Measurements from ENCODE around the gene ZNF471. TPM values are rescaled to one million over a fixed set of nuclear protein-coding genes. Genes with fewer than 3 reads are reported as not detected.

Gene ZNF471
- total and polyA plus RNA-seq, 11 donors, result 2.3 to 7.9 (median 4.1) TPM

DNA sequence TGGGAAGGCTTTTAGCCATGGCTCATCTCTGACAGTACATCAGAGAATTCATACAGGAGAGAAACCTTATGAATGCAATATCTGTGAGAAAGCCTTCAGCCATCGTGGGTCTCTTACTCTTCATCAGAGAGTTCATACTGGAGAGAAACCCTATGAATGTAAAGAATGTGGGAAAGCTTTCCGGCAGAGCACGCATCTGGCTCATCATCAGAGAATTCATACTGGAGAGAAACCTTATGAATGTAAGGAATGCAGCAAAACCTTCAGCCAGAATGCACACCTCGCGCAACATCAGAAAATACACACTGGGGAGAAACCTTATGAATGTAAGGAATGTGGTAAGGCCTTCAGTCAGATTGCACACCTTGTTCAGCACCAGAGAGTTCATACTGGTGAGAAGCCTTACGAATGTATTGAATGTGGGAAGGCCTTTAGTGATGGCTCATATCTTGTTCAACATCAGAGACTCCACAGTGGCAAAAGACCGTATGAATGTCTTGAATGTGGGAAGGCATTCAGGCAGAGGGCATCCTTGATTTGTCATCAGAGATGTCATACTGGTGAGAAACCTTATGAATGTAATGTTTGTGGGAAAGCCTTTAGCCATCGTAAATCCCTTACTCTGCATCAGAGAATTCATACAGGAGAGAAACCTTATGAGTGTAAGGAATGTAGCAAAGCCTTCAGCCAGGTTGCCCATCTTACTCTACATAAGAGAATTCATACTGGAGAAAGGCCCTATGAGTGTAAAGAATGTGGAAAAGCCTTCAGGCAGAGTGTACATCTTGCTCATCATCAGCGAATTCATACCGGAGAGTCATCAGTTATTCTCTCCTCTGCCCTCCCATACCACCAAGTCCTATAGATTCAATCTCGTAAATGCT lies 70.3 kb downstream of the ZNF471 start:
- Histone ChIP-seq H3K4me1 (no peaks in the 10 kb centered on the region), H3K9me3 (peaks cover 15 to 100% (median 99%) of the 10 kb centered on the region in 12 donors), H3K4me3 (no peak overlapping the region), H3K27ac (no peak overlapping the region), H3K36me3 (peaks cover 20 to 95% (median 42%) of the 10 kb centered on the region in 9 donors), H3K27me3 (no peaks in the 10 kb centered on the region)
- ATAC-seq (no peak), DNase-seq (no peak)
- intact Hi-C loops (cut with DNase I), result no loop called here
- WGBS, 4 donors, result 97 to 98% (median 98%) methylated on average over 11 of the region's 11 CpGs
- TF ChIP-seq, protein P1, sequence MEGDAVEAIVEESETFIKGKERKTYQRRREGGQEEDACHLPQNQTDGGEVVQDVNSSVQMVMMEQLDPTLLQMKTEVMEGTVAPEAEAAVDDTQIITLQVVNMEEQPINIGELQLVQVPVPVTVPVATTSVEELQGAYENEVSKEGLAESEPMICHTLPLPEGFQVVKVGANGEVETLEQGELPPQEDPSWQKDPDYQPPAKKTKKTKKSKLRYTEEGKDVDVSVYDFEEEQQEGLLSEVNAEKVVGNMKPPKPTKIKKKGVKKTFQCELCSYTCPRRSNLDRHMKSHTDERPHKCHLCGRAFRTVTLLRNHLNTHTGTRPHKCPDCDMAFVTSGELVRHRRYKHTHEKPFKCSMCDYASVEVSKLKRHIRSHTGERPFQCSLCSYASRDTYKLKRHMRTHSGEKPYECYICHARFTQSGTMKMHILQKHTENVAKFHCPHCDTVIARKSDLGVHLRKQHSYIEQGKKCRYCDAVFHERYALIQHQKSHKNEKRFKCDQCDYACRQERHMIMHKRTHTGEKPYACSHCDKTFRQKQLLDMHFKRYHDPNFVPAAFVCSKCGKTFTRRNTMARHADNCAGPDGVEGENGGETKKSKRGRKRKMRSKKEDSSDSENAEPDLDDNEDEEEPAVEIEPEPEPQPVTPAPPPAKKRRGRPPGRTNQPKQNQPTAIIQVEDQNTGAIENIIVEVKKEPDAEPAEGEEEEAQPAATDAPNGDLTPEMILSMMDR (IDR thresholded peaks at IDR 0.05), result no peak
- TF ChIP-seq POLR2A (IDR thresholded peaks at IDR 0.05), result no peak

Other genes starting within 250 kb of the ZNF471 start
- gene EDDM13, start 235.1 kb upstream of the ZNF471 start, total RNA-seq, result not detected
- under 1 TPM in 1 of 2 donors, not detected in 1; 0.42 TPM for gene EDDM13, start 235.1 kb upstream of the ZNF471 start, polyA plus RNA-seq
- gene ZSCAN5A, start 193.0 kb upstream of the ZNF471 start, total RNA-seq, result 10 to 100 TPM in 7 of 9 donors, 1 to 10 TPM in 2; 3.3 to 26.6 (median 18.1) TPM
- 10 to 100 TPM; 15.5 to 17.6 TPM for gene ZSCAN5A, start 193.0 kb upstream of the ZNF471 start, polyA plus RNA-seq
- gene ZNF582, start 114.3 kb upstream of the ZNF471 start, total RNA-seq, result 1 to 10 TPM; 3.5 to 6.2 (median 4.7) TPM
- 1 to 10 TPM; 6.3 to 7.2 TPM for gene ZNF582, start 114.3 kb upstream of the ZNF471 start, polyA plus RNA-seq
- 1 to 10 TPM; 4.1 to 7.9 (median 5.4) TPM for gene ZNF583, start 103.5 kb upstream of the ZNF471 start, total RNA-seq
- gene ZNF583, start 103.5 kb upstream of the ZNF471 start, polyA plus RNA-seq, result 1 to 10 TPM; 3.3 to 4.9 TPM
- gene ZNF667, start 30.5 kb upstream of the ZNF471 start, total RNA-seq, result 1 to 10 TPM; 1.9 to 7.7 (median 4.7) TPM
- gene ZNF667, start 30.5 kb upstream of the ZNF471 start, polyA plus RNA-seq, result 1 to 10 TPM; 2.2 to 4.3 TPM
- gene ZFP28, start 31.1 kb downstream of the ZNF471 start, total RNA-seq, result 1 to 10 TPM; 4.1 to 7.5 (median 5.4) TPM
- gene ZFP28, start 31.1 kb downstream of the ZNF471 start, polyA plus RNA-seq, result 1 to 10 TPM; 3.8 to 8.6 TPM
- 1 to 10 TPM; 1.7 to 7.1 (median 3.2) TPM for gene ZNF470, start 59.6 kb downstream of the ZNF471 start, total RNA-seq
- 1 to 10 TPM; 3.5 to 7.1 TPM for gene ZNF470, start 59.6 kb downstream of the ZNF471 start, polyA plus RNA-seq
- 10 to 100 TPM in 1 of 9 donors, 1 to 10 TPM in 8; 5.3 to 15.3 (median 7.1) TPM for gene ZNF71, start 87.4 kb downstream of the ZNF471 start, total RNA-seq
- gene ZNF71, start 87.4 kb downstream of the ZNF471 start, polyA plus RNA-seq, result 10 to 100 TPM in 1 of 2 donors, 1 to 10 TPM in 1; 3.6 to 10.2 TPM
- gene SMIM17, start 135.3 kb downstream of the ZNF471 start, total RNA-seq, result under 1 TPM in 4 of 9 donors, not detected in 5; 0.25 to 0.72 (median 0.37) TPM
- under 1 TPM; 0.24 to 0.34 TPM for gene SMIM17, start 135.3 kb downstream of the ZNF471 start, polyA plus RNA-seq
- 10 to 100 TPM in 2 of 9 donors, 1 to 10 TPM in 7; 1.9 to 16.0 (median 5.0) TPM for gene ZNF835, start 163.9 kb downstream of the ZNF471 start, total RNA-seq
- 1 to 10 TPM; 1.2 to 1.9 TPM for gene ZNF835, start 163.9 kb downstream of the ZNF471 start, polyA plus RNA-seq